GM21786 (cell line): ENCODE measurements around the gene DAO.
A peak's percentile ranks its signal among the peaks of the same experiment; 100 is the strongest.
"Not testable (repeated sequence)": the region's sequence is repeated elsewhere in the genome, so short reads cannot be mapped to it uniquely, and the experiment has no call there.

Source experiments
- ATAC-seq: cut with Tn5 transposase; IDR thresholded peaks from one replicate; pipeline ENCODE4 v1.9.1; 2021; ENCODE audit not compliant: unreplicated experiment

DAO gene

GRCh38 chr12:108879615-108880254, at the start of gene DAO:
TSS of gene DAO (plus strand) at chr12:108880092. CDS start at chr12:108885007, 4,915 bp downstream.
- ATAC-seq = no peak

- peak; percentile 74 for ATAC-seq
Observed at GRCh38 chr12:108831309-108831991, 48.4 kb upstream of the DAO start.

- ATAC-seq = no peak
Observed at GRCh38 chr12:108832208-108832607, 47.7 kb upstream of the DAO start.

- ATAC-seq = no peak
Observed at GRCh38 chr12:108832730-108833354, 47.0 kb upstream of the DAO start.

- no peak for ATAC-seq
Observed at GRCh38 chr12:108833355-108833733, 46.5 kb upstream of the DAO start.

- ATAC-seq = no peak
Observed at GRCh38 chr12:108833757-108834472, 46.0 kb upstream of the DAO start.

- ATAC-seq = no peak
Observed at GRCh38 chr12:108835860-108836634, 43.8 kb upstream of the DAO start.

GRCh38 chr12:108837239-108837638, 42.7 kb upstream of the DAO start:
- no peak for ATAC-seq

GRCh38 chr12:108837680-108838079, 42.2 kb upstream of the DAO start:
- ATAC-seq = no peak

GRCh38 chr12:108838194-108839017, 41.5 kb upstream of the DAO start:
- ATAC-seq = peak; percentile 97

- no peak for ATAC-seq
Observed at GRCh38 chr12:108839018-108839889, 40.6 kb upstream of the DAO start.

GRCh38 chr12:108839890-108840230, 40.0 kb upstream of the DAO start:
- no peak for ATAC-seq

GRCh38 chr12:108840605-108841332, 39.1 kb upstream of the DAO start:
- ATAC-seq = no peak

GRCh38 chr12:108841825-108842224, 38.1 kb upstream of the DAO start:
- not testable (repeated sequence) for ATAC-seq

GRCh38 chr12:108842361-108842760, 37.5 kb upstream of the DAO start:
- ATAC-seq = no peak

- ATAC-seq = no peak
Observed at GRCh38 chr12:108843187-108843586, 36.7 kb upstream of the DAO start.

GRCh38 chr12:108845696-108846095, 34.2 kb upstream of the DAO start:
- ATAC-seq = no peak

- ATAC-seq = no peak
Observed at GRCh38 chr12:108846290-108846701, 33.6 kb upstream of the DAO start.
